Measurements from ENCODE around the gene MYO3B.

DNA sequence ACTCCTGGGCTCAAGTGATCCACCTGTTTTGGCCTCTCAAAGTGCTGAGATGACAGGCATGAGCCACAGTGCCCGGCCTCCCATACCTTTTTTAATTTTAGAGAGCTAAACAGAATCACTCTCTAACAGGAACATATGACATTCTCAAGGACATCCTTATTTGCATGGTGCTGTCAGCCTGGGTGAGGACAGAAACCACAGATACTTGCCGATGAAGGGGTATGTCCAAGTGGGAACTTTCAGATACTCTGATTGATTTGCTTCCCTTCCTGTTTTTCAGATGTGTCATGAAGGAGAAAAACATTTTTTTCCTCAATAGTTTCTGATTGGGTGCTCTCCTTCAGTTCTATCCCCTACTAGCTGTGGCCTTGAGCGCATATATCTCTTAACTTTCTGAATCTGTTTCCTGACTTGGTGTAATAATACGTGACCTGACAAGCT lies 49.6 kb downstream of the MYO3B start:
- TF ChIP-seq POLR2A (IDR thresholded peaks at IDR 0.05; ENCODE audit: low read depth, low read length) (no peak), POLR2AphosphoS5 (IDR thresholded peaks at IDR 0.05; ENCODE audit: low read depth, low read length) (no peak)

Measured in GM12891 (cell line).